SK-N-SH (cell line): Measurements from ENCODE around the gene RIT1. TPM values are rescaled to one million over a fixed set of nuclear protein-coding genes. Genes with fewer than 3 reads are reported as not detected.

Experiments used
- CTCF ChIA-PET: fragments of 300-600, 350-600 bp; formaldehyde crosslinking; extraction: SDS; loops from one replicate; lab custom pipeline; 2021; lab: Yijun Ruan, JAX
- POLR2A ChIA-PET: fragments of 350-600 bp; sonication (Branson Sonifier 250); formaldehyde crosslinking; extraction: SDS; loops from one replicate; lab custom pipeline; 2020; ENCODE audit warnings: antibody characterized with exemption, inconsistent platforms; lab: Yijun Ruan, JAX
- DNase-seq: peaks from one replicate; pipeline ENCODE4 v3.0.0; 2012
- H2AFZ ChIP-seq: fragments of 200-600 bp; sonication (generic); 2 replicates; pipeline ENCODE4 v1.8.1; 2016; ENCODE audit warnings: antibody characterized with exemption, mild to moderate bottlenecking, low read depth
- H3F3A ChIP-seq: fragments of 200-600 bp; sonication (generic); replicated peaks from 2 replicates; pipeline ENCODE3; 2016; ENCODE audit warnings: antibody characterized with exemption, mild to moderate bottlenecking; ENCODE audit not compliant: insufficient read depth
- H3K27ac ChIP-seq, 2 experiments: fragments of 200-500 bp in 1 of 2; fragments of 200-600 bp in 1 of 2; sonication (Bioruptor generic) in 1 of 2; sonication (generic), shearing (Covaris generic) in 1 of 2; 2 replicates each; pipeline versions ENCODE4 v1.5.1 to v1.6.1; 2014 to 2016; ENCODE audit warnings: low read depth in 2 of 2, inconsistent platforms in 1 of 2, low read length in 1 of 2, mild to moderate bottlenecking in 1 of 2, mixed read lengths in 1 of 2
- H3K27me3 ChIP-seq: fragments of 200-600 bp; sonication (generic), shearing (Covaris generic); 2 replicates; pipeline ENCODE4 v1.6.1; 2016; ENCODE audit warnings: mixed run types; ENCODE audit not compliant: insufficient read depth
- H3K36me3 ChIP-seq, 2 experiments: fragments of 200-500 bp in 1 of 2; fragments of 200-600 bp in 1 of 2; sonication (Bioruptor generic) in 1 of 2; sonication (generic) in 1 of 2; replicated peaks in 1 of 2; 2 replicates each; pipeline versions ENCODE3 to v1.5.1; 2014 to 2016; ENCODE audit warnings: low read length in 1 of 2, mild to moderate bottlenecking in 1 of 2; ENCODE audit not compliant: insufficient read depth in 2 of 2, control insufficient read depth in 1 of 2
- H3K4me1 ChIP-seq, 2 experiments: fragments of 200-500 bp in 1 of 2; fragments of 200-600 bp in 1 of 2; sonication (Bioruptor generic) in 1 of 2; sonication (generic), shearing (Covaris generic) in 1 of 2; 2 replicates each; pipeline versions ENCODE4 v1.5.1 to v1.6.1; 2014 to 2016; ENCODE audit warnings: low read depth in 1 of 2, low read length in 1 of 2, mixed run types in 1 of 2; ENCODE audit not compliant: insufficient read depth in 2 of 2, control insufficient read depth in 1 of 2
- H3K4me2 ChIP-seq: fragments of 200-600 bp; sonication (generic), shearing (Covaris generic); 2 replicates; pipeline ENCODE4 v1.6.1; 2017; ENCODE audit warnings: mixed run types
- H3K4me3 ChIP-seq, 2 experiments: fragments of 200-500 bp in 1 of 2; fragments of 200-600 bp in 1 of 2; sonication (Bioruptor generic) in 1 of 2; sonication (generic), shearing (Covaris generic) in 1 of 2; 2 replicates each; pipeline versions ENCODE4 v1.5.1 to v1.8.1; 2014 to 2016; ENCODE audit warnings: low read depth in 2 of 2, inconsistent platforms in 1 of 2, low read length in 1 of 2, mild to moderate bottlenecking in 1 of 2, mixed read lengths in 1 of 2, moderate library complexity in 1 of 2
- H3K79me2 ChIP-seq: fragments of 200-600 bp; sonication (generic); 2 replicates; pipeline ENCODE4 v1.8.1; 2017; ENCODE audit warnings: mild to moderate bottlenecking; ENCODE audit not compliant: insufficient read depth
- H3K9ac ChIP-seq: fragments of 200-600 bp; sonication (generic); 2 replicates; pipeline ENCODE4 v1.6.1; 2017; ENCODE audit warnings: mixed run types
- H3K9me2 ChIP-seq: fragments of 200-600 bp; sonication (generic); 2 replicates; pipeline ENCODE4 v1.6.1; 2017; ENCODE audit warnings: mixed run types
- H3K9me3 ChIP-seq: fragments of 200-600 bp; sonication (generic); 2 replicates; pipeline ENCODE4 v1.6.1; 2017; ENCODE audit warnings: mixed run types, mild to moderate bottlenecking, moderate library complexity
- H4K20me1 ChIP-seq: fragments of 200-600 bp; sonication (generic); 2 replicates; pipeline ENCODE4 v1.6.1; 2017; ENCODE audit warnings: mild to moderate bottlenecking, mixed run types; ENCODE audit not compliant: insufficient read depth
- CHD2 ChIP-seq: fragments of 150-350 bp; IDR thresholded peaks from 2 replicates; pipeline ENCODE4 v1.6.1; 2018; ENCODE audit warnings: low read length; ENCODE audit not compliant: partially characterized antibody
- CTCF ChIP-seq: fragments of 200-600 bp; sonication (generic); IDR thresholded peaks from 2 replicates; pipeline ENCODE4 v1.6.1; 2017; ENCODE audit warnings: antibody characterized with exemption, mild to moderate bottlenecking, moderate library complexity
- EZH2phosphoT487 ChIP-seq: fragments of 200-600 bp; sonication (generic); IDR thresholded peaks from 2 replicates; pipeline ENCODE4 v1.6.1; 2017; ENCODE audit warnings: low read depth, mixed run types, mild to moderate bottlenecking, antibody characterized with exemption, moderate library complexity, borderline replicate concordance
- FOXJ3 ChIP-seq: sonication (generic); formaldehyde crosslinking; IDR thresholded peaks from 2 replicates; pipeline ENCODE4 v1.5.1; 2020; ENCODE audit warnings: mild to moderate bottlenecking, missing genetic modification reagents
- GATA2 ChIP-seq: sonication (generic); formaldehyde crosslinking; IDR thresholded peaks from 2 replicates; pipeline ENCODE4 v1.5.0; 2020; ENCODE audit warnings: mild to moderate bottlenecking, missing genetic modification reagents
- MXI1 ChIP-seq: IDR thresholded peaks from 2 replicates; pipeline ENCODE4 v1.6.1; 2012; ENCODE audit warnings: mild to moderate bottlenecking, low read depth, low read length, improper control_type of control experiment
- NFIC ChIP-seq: IDR thresholded peaks from 2 replicates; pipeline ENCODE4 v1.4.0; 2012; ENCODE audit warnings: borderline replicate concordance
- NRF1 ChIP-seq: IDR thresholded peaks from 2 replicates; pipeline ENCODE4 v1.6.1; 2012; ENCODE audit warnings: low read depth, mild to moderate bottlenecking, low read length
- POLR2AphosphoS5 ChIP-seq: IDR thresholded peaks from 2 replicates; pipeline ENCODE4 v1.6.1; 2012; ENCODE audit warnings: low read depth, low read length
- RXRA ChIP-seq: IDR thresholded peaks from 2 replicates; pipeline ENCODE4 v1.4.0; 2012; ENCODE audit warnings: low read depth, mild to moderate bottlenecking, borderline replicate concordance
- WGBS: methylation state at CpG from one replicate; pipeline ENCODE4 v1.1.6; 2017; ENCODE audit warnings: low lambda C conversion rate; 5-methylcytosine and 5-hydroxymethylcytosine counted together
- polyA plus RNA-seq, 3 experiments: library from polyadenylated mRNA; depleted of rRNA; stranded (reverse); fragments of >200 nt; gene quantifications; 2 replicates each; pipeline ENCODE4 v1.2.3, GENCODE V29; 2012

The RIT1 gene
- polyA plus RNA-seq, 1 of the 3 experiments (the other 2 are of a cell fraction): 28.8 TPM

GRCh38 chr1:155913969-155914757 is 3.0 kb upstream of the RIT1 start:
- H2AFZ ChIP-seq: no peak overlapping the region
- H3K27me3 ChIP-seq: no peaks in the 10 kb centered on the region
- POLR2A ChIA-PET: interaction anchor here (0.6 to 0.9 kb wide), 2 partner anchors 55 to 70 kb away, joined by 3 read pairs; partner anchors contain the start of gene SYT11
- TF ChIP-seq CTCF (no peak), GATA2 (no peak), MXI1 (no peak), EZH2phosphoT487 (no peak), POLR2AphosphoS5 (no peak), NFIC (no peak), NRF1 (no peak), CHD2 (no peak)
- peaks cover 61 to 83% of the 10 kb centered on the region in 2 experiments for H3K36me3 ChIP-seq
- H3K79me2 ChIP-seq: peaks cover 32% of the 10 kb centered on the region
- no peaks in the 10 kb centered on the region for H3K9me3 ChIP-seq
- DNase-seq: no peak
- 80% methylated on average over 6 of the region's 6 CpGs for WGBS
- peaks cover 78% of the 10 kb centered on the region for H3F3A ChIP-seq
- no peak overlapping the region for H3K4me3 ChIP-seq
- H4K20me1 ChIP-seq: no peaks in the 10 kb centered on the region
- no peaks in the 10 kb centered on the region for H3K9me2 ChIP-seq
- no peak overlapping the region for H3K9ac ChIP-seq
- CTCF ChIA-PET: no interaction called here
- peaks cover 0 to 8% of the 10 kb centered on the region in 2 experiments; a peak in 3 of 4 replicates for H3K4me1 ChIP-seq
- peak overlapping the region; percentile 2 to 70; a peak in 3 of 4 replicates for H3K27ac ChIP-seq
- no peak overlapping the region for H3K4me2 ChIP-seq

GRCh38 chr1:155912056-155912536 is 947 bp upstream of the RIT1 start:
- 78% methylated on average over 10 of the region's 11 CpGs for WGBS
- POLR2A ChIA-PET: interaction anchor here (1.0 to 1.3 kb wide), 3 partner anchors 15 to 29 kb away, joined by 3 to 4 read pairs (median 3); partner anchors contain the start of gene KHDC4

More at GRCh38 chr1:155912056-155912536, 947 bp upstream of the RIT1 start:
- Histone ChIP-seq H3K79me2 (peaks cover 49% of the 10 kb centered on the region), H3F3A (peaks cover 67% of the 10 kb centered on the region), H2AFZ (no peak overlapping the region), H3K4me2 (peak overlapping the region; percentile 98; the same call in 1 of the 2 replicates), H4K20me1 (no peaks in the 10 kb centered on the region)
- CTCF ChIA-PET: interaction anchor here (0.6 to 1.0 kb wide), 3 partner anchors 14 to 147 kb away, joined by 3 to 4 read pairs (median 3); no protein-coding TSS in a partner anchor
- TF ChIP-seq EZH2phosphoT487 (no peak), FOXJ3 (CRISPR knock-in tag) (no peak), RXRA (no peak)
- TF ChIP-seq, all 33 proteins: peak for 0
- no peaks in the 10 kb centered on the region for H3K9me3 ChIP-seq
- H3K4me3 ChIP-seq: peak overlapping the region in 1 of 2 experiments; percentile 94; a peak in 1 of 4 replicates
- H3K9me2 ChIP-seq: no peaks in the 10 kb centered on the region
- peaks cover 0 to 8% of the 10 kb centered on the region in 2 experiments; a peak in 3 of 4 replicates for H3K4me1 ChIP-seq
- peak overlapping the region in 1 of 2 experiments; percentile 70; a peak in 3 of 4 replicates for H3K27ac ChIP-seq
- DNase-seq: no peak
- H3K27me3 ChIP-seq: no peaks in the 10 kb centered on the region
- peak overlapping the region; percentile 86; the same call in 1 of the 2 replicates for H3K9ac ChIP-seq
- H3K36me3 ChIP-seq: peaks cover 46 to 86% of the 10 kb centered on the region in 2 experiments
